Measurements from ENCODE around the gene WDR27. TPM values are rescaled to one million over a fixed set of nuclear protein-coding genes. Genes with fewer than 3 reads are reported as not detected.

Gene WDR27
- total and polyA plus RNA-seq, 12 donors = 3.2 to 12.0 (median 6.6) TPM

DNA sequence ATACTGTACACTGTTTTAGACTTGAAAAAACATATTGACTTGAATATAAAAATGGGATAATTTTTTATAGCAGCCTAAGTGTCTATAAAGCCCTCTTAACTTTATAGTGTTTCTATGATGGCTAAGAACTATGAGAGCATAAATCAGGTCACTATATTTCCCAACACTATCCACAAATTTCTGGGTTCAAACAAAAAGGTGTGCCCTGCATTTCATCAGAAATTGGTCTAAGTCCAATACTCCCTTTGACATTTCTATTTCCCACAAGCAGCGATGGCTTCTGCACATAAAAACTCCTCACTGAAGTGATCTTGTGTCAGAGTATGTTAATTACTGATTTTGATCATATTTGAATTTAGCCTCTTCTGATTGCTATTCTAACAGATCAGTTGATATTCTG, 143.9 kb downstream of the WDR27 start:
- no peak overlapping the region for H3K27ac ChIP-seq
- 88 to 100% methylated on average over 1 of the region's 1 CpG for WGBS, 2 donors
- intact Hi-C loops (cut with DNase I) = no loop called here
- TF ChIP-seq, protein P1, sequence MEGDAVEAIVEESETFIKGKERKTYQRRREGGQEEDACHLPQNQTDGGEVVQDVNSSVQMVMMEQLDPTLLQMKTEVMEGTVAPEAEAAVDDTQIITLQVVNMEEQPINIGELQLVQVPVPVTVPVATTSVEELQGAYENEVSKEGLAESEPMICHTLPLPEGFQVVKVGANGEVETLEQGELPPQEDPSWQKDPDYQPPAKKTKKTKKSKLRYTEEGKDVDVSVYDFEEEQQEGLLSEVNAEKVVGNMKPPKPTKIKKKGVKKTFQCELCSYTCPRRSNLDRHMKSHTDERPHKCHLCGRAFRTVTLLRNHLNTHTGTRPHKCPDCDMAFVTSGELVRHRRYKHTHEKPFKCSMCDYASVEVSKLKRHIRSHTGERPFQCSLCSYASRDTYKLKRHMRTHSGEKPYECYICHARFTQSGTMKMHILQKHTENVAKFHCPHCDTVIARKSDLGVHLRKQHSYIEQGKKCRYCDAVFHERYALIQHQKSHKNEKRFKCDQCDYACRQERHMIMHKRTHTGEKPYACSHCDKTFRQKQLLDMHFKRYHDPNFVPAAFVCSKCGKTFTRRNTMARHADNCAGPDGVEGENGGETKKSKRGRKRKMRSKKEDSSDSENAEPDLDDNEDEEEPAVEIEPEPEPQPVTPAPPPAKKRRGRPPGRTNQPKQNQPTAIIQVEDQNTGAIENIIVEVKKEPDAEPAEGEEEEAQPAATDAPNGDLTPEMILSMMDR (IDR thresholded peaks at IDR 0.05) = no peak
- H3K4me3 ChIP-seq = no peak overlapping the region
- H3K9me3 ChIP-seq = peaks cover 0 to 20% (median 0%) of the 10 kb centered on the region in 11 donors
- H3K27me3 ChIP-seq = no peaks in the 10 kb centered on the region
- peaks cover 0 to 11% (median 0%) of the 10 kb centered on the region in 9 donors for H3K36me3 ChIP-seq
- no peaks in the 10 kb centered on the region for H3K4me1 ChIP-seq
- ATAC-seq = no peak
- no peak for DNase-seq

DNA sequence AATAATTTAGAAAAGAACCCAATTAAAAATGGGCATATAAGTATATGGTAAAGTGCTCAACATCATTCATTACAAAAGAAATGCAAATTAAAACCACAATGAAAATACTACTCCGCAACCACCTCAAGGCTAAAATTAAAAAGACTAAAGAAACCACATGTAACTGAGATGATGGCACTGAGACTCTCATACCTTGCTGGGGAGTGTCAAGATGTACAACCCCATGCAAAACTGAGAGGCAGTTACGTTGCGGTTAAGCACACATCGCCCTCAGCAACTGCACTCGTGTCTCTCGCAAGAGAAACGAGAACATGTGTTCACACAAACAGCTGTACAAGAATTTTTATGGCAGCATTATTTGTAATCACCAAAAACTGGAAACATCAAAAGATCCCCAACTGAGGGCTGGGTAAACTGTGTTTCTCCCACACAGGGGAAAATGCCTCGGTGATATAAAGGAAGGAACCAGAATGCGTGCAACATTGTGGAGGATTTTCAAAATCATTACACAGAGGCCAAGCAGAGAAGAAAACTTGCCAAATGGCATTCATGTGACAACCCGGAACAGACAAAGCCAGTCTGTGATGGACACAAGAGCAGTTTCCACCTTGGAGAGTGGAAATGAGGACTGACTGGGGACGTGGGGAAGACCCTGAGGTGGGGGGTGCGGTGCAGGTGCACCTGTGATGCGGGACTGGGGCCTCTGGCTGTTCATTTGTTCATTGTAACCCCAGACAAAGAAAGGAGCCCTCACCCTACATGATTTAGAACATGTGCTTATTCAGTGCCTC, 144.9 kb downstream of the WDR27 start:
- intact Hi-C loops (cut with DNase I) = no loop called here
- TF ChIP-seq, protein P1 (IDR thresholded peaks at IDR 0.05) = no peak
- 93 to 94% methylated on average over 13 of the region's 13 CpGs for WGBS, 2 donors
- DNase-seq (no peak), ATAC-seq (no peak)
- H3K9me3 ChIP-seq = peaks cover 0 to 11% (median 0%) of the 10 kb centered on the region in 11 donors
- no peaks in the 10 kb centered on the region for H3K27me3 ChIP-seq
- H3K4me3 ChIP-seq = no peak overlapping the region
- H3K36me3 ChIP-seq = peaks cover 0 to 11% (median 0%) of the 10 kb centered on the region in 9 donors
- H3K27ac ChIP-seq = no peak overlapping the region
- H3K4me1 ChIP-seq = no peaks in the 10 kb centered on the region

DNA sequence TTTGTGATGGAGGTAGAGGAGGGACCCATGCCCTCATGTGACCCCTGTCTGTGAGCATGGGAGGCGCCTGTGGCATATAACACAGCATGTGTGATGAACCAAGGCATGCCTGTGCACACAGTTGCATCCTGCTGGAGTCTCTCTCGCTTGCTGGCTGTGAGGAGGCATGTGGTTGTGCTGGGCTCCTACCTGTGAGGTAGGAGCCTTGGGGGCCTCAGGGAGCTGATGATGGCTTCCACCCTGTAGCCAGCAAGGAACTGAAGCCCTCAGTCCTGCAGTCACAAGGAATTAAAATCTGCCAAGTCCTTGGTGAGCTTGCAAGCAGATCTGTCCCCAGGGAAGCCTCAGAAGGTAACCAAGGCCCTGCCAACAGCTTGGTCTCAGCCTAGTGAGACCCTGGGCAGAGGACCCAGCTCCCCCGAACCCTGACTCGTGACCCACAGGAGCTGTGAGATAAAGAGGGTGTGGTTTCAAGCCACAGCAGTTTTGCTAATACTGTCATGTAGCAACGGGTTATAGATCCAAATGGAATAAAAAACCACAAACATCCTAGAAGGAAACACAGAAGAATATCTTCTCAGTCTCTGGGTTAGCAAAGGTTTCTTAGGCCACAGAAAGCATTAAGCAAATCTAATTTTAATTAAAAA, 145.7 kb downstream of the WDR27 start:
- 89 to 91% methylated on average over 5 of the region's 5 CpGs for WGBS, 2 donors
- intact Hi-C loops (cut with DNase I) = no loop called here
- no peak overlapping the region for H3K27ac ChIP-seq
- no peak overlapping the region for H3K4me3 ChIP-seq
- DNase-seq (no peak), ATAC-seq (no peak)
- TF ChIP-seq, protein P1 (IDR thresholded peaks at IDR 0.05) = no peak
- H3K27me3 ChIP-seq = no peaks in the 10 kb centered on the region
- no peaks in the 10 kb centered on the region for H3K4me1 ChIP-seq
- peaks cover 0 to 11% (median 0%) of the 10 kb centered on the region in 9 donors for H3K36me3 ChIP-seq
- H3K9me3 ChIP-seq = peaks cover 0 to 3% (median 0%) of the 10 kb centered on the region in 11 donors

DNA sequence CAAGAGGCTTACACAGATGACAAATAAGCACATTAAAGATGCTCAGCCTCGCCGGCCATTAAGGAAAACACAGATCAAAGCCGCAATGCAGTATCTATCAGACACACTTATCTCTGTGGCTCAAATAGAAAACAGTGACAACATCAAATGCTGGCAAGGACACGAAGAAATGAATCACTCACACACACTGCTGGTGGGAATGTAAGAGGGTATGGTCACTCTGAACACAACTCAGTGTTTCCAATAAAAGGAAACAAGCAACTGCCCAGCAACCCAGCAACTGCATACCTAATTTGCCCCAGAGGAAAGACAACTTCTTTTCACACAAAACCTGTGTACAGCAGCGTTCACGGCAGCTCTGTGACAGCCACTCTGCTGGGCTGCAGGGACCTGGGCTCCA, 155.8 kb downstream of the WDR27 start:
- Histone ChIP-seq H3K9me3 (peaks cover 0 to 27% (median 14%) of the 10 kb centered on the region in 11 donors), H3K4me1 (no peaks in the 10 kb centered on the region), H3K27ac (no peak overlapping the region), H3K4me3 (no peak overlapping the region), H3K36me3 (no peaks in the 10 kb centered on the region), H3K27me3 (no peaks in the 10 kb centered on the region)
- TF ChIP-seq, protein P1 (IDR thresholded peaks at IDR 0.05) = no peak
- no peak for DNase-seq
- 80% methylated on average over 6 of the region's 6 CpGs for WGBS, 2 donors
- intact Hi-C loops (cut with DNase I) = no loop called here
- ATAC-seq = no peak

Measured in heart right ventricle (tissue), 16 donors.